ENCODE measurements around the gene BAZ2B.

DNA sequence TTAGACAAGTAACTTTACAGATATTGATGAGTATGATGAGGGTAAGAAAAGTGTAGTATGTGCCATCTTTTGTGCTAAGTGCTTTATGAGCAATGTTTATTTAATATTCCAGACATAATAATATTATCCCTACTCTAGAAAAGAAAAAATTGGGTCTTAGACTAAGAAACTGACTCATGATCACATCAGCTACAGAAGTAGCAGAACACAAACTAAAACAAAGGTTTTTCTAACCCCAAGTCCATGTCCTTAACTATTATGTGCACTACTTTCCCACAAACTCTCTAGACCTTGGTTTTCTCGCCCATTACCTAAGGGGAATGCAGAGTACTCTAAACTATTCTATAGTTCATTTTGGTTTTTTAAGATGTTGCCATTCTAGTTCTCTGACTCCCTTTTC is 64.5 kb downstream of the BAZ2B start:
- TF ChIP-seq POLR2AphosphoS5 (IDR thresholded peaks at IDR 0.05; ENCODE audit: low read depth, low read length) (no peak), TAF1 (IDR thresholded peaks at IDR 0.05; ENCODE audit: low read depth, low read length) (no peak), POLR2A (IDR thresholded peaks at IDR 0.05; ENCODE audit: low read depth, low read length) (no peak), SPI1 (IDR thresholded peaks at IDR 0.05; ENCODE audit: low read depth, low read length) (no peak), POU2F2 (IDR thresholded peaks at IDR 0.05; ENCODE audit: low read depth, low read length) (no peak)
